HG02852 (cell line): Measurements from ENCODE around the gene ARL5C.

Experiments
- ATAC-seq: cut with Tn5 transposase; IDR thresholded peaks from one replicate; pipeline ENCODE4 v1.9.1; 2021; ENCODE audit warnings: mild to moderate bottlenecking, moderate library complexity; ENCODE audit not compliant: unreplicated experiment

The ARL5C gene

DNA sequence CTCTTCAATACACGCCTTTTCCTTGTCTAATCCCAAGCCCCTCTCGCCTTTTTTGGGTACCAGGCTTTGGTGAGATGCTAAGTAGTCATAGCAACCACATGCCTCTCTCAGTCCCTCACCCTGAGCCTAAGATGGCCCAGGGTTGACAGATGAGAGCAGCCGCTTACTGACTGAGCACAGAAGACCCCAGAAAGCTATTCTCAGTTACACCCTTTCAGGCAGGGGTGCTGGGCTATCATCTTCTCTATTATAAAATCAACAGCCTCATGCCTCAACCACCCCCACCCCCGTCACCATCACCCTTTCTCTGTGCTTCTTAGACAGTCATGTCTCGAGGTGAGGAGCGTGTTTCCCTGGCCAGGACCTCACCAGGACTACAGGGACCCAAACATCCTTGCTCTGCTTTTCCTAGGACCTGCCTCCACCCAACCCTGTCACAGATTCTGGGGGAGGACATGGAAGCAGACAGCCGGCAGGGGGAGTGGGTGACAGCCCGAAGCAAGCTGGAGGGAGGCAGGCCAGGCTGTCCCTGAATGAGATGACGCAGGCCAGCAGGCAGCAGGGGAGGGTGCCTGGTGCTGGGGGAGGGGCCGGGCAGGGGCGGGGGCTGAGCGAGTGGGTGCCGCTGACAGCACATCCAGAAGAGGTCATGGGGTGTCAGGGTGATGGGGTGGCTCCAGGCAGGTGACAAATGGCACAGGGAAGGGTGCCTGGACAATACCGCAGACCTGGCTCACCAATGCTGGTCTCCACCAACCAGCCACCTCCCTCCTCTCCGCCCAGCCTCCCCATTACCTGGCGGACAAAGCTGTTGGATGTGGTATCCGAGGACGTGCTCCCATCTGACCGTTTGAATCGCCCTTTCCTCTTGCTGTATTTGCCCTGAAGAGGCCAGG is 28.4 kb upstream of the ARL5C start:
- no peak for ATAC-seq

DNA sequence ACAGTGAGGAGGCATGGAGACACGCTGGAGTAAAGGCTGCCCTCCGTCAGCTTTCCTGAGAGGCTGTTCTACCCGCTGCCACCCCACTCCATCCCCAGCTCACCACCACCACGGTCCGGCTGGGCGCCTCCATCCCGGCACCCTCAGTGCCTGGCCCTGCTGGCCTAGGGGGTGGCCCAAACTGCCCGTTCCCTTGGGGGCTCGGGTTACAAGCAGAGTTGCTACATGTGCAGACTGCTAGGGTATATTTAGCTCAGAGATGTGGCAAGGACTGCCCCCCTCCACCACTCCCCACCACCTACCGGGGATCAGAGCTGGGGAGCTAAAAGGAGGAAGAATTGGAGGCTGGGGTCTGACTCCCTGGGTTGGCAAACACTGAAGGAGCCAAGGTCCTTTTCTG is 27.4 kb upstream of the ARL5C start:
- no peak for ATAC-seq

DNA sequence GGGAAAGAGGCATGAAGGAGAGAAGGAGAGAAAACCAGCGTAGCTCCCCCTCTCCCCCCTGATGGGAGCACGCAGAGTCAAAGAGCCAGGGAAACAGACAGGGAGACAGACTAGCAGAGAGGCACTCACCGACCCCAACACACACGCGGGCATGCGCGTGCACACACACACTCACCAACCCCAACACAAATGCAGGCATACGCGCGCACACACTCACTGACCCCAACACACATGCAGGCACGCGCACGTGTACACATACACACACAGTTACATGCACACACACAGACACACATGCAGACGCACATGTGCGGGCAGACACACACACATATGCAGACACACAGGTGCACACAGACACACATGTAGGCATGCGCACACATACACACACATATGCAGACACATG is 26.9 kb upstream of the ARL5C start:
- no peak for ATAC-seq

DNA sequence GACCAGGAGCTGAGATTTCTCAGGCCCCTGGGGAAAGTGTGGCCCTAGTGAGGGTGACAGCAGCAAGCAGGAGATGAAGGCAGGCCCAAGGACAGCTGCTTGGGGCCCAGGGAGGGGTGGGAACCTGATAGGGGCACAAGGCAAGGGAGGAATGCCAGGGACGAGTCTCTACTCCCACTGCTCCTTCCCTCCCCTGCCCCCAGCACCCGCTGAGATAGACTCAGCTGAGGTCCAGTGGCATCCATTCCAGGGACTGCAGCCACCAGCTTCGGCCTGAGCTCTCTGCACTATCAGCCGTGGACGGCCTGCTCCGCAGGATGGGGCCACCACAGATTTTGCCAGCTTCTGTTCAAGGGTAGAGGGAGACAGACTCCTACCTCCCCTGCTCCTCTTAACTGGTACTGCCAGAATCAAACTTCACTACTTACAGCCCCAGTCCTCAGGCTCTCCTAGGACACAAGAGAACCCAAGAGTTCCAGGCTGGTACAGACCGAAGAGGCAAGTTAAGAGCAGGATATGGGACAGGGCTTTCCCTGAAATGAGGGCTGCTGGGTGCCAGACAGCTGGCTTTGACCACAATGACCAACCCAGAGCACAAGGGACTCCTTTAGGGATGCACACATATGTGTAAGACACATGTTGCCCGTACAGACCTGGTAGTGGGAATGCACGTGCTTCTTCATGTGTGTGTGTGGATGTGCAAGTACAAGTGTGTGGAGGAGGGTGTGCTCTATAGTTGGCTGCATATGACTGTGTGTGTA is 26.0 kb upstream of the ARL5C start:
- ATAC-seq: no peak

DNA sequence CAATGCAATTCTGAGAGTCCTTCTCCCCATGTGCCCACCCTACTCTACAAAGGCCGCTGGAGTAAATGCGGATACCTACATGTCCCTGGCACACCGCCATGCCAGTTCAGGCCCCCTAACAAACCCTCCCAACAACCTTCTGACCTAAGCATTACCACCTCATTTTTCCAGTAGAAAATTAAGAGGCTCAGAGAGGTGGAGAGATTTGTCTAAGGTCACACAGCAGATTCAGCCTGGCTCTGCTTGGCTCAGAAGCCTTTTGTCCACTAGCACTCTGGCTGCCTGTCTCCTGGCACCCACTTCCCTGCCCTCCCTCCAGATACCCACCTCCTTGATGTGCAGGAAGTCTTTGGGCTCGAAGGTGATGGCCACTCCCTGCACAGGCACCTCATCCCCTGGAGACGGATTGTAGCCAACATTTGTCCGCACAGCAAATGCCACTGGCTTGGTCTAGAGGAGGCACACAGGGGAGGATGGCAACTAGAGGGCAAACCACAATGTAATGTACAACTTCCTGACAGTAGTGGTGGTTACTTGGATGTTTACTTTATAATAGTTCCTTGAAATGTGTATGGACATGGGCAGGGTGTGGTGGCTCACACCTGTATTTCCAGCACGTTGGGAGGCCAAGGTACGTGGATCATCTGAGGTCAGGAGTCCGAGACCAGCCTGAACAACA is 21.3 kb upstream of the ARL5C start:
- ATAC-seq: no peak

DNA sequence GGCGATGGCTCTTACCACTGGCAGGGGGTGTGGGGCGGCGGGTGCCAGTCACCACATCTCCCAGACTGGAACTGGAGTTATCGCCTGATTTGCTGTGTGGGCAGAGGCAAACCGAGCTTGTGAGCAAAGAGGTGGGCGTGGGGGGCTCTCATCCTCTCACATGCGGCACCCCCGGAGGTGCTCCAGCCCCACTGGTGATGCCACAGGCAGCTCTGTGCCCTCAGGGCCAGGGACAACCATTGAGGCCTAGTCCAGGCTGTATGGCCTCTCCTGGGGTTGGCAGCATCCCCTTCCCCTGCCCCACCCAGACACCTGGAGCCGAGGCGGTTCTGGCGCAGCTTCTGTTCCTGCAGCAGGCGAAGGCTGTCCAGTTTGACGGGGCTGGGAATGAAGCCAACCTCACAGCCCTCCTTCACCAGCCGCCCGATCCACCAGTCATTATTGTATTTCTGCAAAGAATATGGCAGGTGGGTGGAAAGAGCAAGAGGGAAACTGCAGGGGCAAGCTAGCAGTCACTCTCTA is 20.6 kb upstream of the ARL5C start:
- ATAC-seq: no peak

DNA sequence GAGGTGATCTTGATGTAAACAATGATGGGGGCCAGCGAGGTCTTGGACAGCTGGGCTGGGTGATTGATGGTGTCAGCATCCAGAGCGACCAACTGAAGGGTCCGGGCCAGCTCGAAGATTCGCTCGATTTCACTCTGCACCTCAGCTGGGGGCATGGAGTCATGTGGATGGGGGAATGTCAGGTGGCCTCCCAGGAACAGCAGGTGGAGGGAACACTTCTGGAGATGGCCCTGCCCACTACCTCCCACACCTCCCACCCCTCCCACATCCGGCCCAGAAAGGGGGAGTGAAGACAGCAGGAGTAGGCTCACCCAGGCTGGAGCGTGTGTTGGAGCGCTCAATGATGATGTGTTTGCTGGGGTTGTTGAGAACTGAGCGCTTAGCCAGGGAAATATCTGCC is 17.8 kb upstream of the ARL5C start:
- no peak for ATAC-seq

DNA sequence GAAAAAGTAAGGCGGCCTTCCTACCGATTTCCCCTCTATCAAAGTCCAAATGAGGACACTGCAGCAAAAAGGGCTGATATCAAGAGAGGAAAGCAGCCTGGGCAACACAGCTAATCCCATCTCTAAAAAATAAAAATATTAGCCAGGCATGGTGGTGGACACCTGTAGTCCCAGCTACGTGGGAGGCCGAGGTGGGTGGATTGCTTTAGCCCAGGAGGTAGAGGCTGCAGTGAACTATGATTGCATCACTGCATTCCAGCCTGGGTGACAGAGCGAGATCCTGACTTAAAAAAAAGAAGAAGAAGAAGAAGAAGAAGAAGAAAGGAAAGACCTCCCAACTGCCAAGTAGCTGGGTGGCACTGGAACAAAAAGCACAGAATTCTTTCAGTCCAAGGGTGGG is 17.1 kb upstream of the ARL5C start:
- no peak for ATAC-seq

DNA sequence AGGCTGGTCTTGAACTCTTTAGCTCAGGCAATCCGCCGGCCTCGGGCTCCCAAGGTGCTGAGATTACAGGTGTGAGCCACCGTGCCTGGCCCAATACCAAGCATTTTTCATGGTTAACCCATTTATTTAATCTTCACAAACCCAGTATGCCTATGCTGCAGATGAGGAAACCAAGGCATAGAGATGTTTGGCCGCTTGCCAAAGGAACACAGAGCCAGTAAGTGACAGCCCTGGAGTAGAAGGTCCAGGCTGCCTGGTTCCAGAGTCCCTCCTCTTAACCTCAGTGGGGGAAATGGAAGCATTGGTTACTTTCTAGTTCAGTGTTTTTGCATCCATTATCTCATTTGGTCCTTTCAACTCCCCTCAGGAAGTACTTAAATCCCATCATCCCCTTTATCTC is 15.3 kb upstream of the ARL5C start:
- ATAC-seq: no peak

DNA sequence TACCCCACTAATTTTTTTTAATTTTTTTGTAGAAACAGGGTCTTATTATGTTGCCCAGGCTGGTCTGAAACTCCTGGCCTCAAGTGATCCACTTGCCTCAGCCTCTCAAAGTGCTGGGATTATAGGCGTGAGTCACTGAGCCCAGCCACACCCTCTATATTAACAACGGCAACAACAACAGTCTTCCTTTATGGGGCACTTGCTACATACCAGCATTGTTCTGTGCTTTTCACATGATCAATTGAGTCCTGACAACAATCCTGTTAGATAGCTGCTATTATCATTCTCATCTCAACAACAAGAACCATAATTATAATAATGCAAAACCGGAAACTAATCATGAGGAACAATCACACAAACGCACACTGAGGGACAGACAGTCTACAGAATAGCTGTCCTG is 12.6 kb upstream of the ARL5C start:
- no peak for ATAC-seq

DNA sequence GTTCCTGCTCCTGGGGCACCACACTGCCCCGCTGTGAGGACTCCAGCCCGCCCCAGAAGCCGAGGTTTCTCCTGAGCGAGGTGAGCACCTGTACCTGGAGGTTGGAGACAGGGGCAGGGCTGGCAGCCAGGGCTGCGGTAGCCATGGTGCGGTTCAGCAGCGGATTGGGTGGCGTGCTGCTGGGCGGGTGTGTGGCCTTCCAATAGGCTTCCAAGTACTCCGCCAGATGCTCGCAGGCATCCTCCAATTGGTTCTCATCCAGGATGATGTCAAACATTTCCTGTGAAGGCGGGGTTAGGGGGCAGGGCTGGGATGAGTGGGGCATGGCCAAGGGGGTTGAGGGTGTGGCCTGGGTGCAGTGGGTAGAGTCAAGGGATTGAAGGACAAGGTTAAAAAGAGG is 11.3 kb upstream of the ARL5C start:
- no peak for ATAC-seq

DNA sequence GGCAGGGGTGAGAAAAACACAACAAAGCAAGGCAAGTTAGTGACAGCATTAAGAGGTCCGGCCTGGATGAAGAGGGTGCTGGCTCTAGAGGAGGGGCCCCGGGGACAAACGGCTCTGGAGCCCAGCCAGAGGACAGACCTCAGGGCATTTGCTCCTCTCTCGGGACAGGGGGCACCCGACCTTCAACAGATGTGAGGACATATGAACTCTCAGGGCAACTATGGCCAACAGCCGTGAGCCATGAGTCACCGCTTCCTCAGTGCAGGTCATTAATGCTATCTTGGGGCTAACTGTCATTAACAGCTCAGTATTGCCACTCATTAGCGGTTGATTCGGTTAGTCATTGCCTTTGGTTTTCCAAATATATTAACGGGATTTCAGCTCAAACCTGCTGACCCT is 9.7 kb upstream of the ARL5C start:
- no peak for ATAC-seq

DNA sequence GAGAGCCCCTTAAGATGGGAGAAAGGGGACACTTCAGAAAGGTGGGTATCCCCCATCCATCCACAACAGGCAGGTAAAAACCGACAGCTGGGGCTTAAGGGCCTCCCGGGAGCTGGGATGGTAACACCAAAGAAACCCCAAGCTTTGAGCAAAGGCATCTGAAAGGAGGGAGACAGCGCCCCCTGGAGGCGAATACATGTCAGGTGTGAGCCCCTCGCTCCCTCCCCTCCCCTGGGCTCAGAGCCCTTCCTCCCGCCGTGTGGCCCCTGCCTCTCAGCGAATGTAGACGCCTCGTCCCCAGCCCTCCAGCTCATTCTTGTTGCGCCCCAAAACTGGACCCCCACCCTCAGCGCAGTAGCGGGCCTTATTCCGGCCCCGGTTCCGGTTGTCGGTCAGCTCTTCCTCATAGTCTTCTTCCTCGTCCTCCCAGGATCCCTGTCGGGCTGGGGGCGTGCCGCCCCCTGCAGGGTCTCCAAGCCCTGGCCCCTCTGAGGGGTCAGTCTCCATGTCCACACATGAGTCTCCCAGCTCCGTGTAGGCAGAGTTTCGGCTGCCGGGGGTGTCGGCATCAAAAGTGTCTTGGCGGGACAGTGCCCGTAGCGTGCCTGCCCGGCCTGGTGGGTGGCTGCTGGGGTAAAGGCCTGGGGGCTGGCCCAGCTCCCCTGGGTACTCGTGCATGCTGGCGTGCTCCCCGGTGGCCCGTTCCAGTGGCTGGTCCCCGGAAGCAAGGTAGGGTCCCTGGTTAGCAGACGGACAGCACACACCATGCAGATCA is 9.1 kb upstream of the ARL5C start:
- no peak for ATAC-seq

DNA sequence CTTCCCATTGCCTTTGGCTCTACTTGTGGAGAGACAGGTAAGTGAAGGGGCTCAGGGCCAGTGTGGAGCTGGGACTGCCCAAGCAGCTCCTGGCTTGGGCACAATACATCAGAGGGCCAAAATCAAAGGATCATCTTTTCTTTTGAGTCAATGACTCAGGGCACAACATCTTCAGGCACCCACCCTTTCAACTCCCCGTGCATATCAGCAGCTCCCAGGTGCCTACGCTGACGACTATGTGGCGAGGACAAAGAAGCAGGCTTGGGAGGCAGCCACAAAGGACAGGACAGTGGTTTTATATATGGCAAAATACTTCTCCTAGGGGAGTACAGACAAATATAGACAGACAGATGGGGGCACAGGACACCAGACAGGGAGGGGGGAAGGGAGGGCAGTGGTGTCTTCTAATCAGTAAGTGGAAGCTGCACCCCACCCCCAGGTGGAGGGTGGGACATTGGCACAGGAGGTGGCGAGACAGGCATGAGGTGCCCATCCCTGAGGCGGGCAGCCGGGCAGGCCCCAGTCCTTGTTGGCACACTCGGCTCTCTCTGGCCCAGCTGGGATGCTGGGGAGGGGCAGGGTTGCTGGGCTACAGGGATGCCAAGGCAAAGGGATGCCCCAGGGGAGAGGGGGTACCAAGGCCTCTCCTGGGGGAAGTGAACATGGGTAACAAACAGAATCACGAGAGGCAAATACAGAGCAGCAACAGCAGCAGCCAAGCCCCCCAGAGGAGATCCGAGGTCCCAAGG is 7.7 kb upstream of the ARL5C start:
- ATAC-seq: no peak

DNA sequence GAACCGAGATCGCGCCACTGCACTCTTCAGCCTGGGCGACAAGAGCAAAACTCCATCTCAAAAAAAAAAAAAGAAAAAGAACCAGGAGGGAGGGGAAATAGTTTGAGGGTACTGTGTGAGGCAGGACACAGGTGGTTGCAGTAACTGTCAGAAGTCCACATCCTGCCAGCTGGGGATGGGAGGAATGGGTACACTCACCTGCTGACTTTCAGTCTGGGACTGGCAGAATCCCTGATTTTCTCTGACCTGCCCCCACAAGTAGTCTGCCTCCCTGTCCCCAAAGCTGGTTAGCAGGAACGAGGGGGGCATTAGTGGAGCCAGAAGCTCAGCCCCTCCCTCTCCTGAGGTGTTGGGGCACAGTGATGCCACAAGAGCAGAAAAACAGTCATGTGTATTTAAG is 7.1 kb upstream of the ARL5C start:
- ATAC-seq: no peak

DNA sequence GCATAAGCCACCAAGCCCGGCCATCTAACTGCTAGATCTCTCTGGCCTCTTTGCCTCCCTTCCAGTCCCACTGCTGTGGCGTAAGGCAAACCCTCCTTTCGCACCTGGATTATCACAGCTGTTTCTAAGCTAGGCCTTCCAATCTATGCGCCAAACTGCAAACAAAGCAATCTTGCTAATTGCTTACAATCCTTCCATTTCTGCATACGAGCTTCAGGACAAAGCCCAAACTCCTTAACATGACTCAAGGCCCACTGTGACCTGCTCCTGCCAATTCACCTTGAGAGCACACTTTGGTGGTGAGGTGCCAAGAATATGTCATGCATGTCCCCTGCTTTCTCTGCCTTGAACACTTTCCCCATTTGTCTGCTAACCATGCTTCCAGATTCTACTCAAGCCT is 6.0 kb upstream of the ARL5C start:
- no peak for ATAC-seq

DNA sequence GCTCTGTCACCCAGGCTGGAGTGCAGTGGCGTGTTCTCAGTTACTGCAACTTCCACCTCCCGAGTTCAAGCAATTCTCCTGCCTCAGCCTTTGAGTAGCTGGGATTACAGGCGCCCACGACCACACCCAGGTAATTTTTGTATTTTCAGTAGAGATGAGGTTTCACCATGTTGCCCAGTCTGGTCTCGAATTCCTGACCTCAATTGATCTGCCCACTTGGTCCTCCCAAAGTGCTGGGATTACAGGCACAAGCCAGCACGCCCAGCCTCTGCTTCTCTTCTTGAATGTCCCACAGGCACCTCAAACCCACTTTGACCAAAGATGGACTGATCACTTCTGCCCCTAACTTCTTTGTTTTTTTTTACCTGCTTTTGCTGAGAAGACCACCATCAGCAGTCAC is 4.6 kb upstream of the ARL5C start:
- ATAC-seq: no peak

DNA sequence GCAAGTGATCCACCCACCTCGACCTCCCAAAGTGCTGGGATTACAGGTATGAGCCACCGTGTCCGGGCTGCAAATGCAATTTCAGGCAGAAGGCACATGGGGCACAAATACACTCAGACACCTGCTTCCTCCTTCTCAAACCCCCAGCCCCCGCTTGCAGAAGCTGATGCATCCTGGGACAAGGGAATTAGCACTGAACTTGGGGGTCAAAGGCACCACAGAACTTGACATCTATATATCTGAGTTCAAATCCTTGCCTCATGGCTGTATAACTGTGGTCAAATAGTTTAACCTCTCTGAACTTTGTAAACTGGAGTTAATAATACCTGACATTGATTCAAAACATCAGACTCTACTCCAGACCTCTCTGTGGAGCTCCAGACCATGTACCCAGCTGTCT is 4.1 kb upstream of the ARL5C start:
- no peak for ATAC-seq

DNA sequence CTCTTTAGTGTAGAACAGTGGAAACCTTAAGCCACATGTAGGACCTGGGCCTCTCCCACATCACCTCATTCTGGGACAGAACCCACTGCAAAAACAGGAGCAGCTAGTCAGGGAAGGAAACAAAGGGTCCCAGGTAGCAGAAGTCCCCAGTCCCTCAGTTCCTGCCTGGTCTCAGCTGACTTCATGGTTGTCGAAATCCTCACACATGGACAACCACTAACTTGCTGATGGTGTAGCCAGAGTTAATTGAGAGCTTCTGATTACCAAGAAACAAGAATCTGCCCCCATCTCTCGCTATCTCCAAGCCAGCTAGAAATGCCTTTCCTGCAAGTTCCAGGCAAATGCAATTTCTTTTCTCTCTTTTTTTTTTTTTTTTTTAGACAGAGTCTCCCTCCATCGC is 3.6 kb upstream of the ARL5C start:
- ATAC-seq: no peak

DNA sequence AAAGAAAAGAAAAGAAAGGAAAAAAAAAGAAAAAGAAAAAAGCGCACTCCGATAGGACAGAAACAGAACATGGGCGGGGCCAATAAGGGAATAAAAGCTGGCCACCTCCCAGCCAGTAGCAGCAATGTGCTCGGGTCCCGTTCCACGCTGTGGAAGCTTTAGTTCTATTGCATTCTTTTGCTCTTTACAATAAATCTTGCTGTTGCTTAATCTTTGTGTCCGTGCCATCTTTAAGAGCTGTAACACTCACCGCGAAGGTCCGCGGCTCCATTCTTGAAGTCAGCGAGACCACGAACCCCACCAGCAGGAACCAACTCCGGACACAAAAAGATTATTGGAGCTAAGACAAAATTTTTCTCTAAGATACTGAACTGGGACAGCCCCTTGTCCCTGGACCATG is 3.1 kb upstream of the ARL5C start:
- no peak for ATAC-seq
